Fibroblast of the conjunctiva (primary cell): ENCODE results near the gene CYB5RL.

Experiments used
- DNase-seq: peaks from one replicate; pipeline ENCODE4 v3.0.0-alpha.2; 2010; ENCODE audit warnings: low read depth

The CYB5RL gene

GRCh38 chr1:54158071-54158470 lies 41.8 kb downstream of the CYB5RL start:
- DNase-seq = no peak

DNA sequence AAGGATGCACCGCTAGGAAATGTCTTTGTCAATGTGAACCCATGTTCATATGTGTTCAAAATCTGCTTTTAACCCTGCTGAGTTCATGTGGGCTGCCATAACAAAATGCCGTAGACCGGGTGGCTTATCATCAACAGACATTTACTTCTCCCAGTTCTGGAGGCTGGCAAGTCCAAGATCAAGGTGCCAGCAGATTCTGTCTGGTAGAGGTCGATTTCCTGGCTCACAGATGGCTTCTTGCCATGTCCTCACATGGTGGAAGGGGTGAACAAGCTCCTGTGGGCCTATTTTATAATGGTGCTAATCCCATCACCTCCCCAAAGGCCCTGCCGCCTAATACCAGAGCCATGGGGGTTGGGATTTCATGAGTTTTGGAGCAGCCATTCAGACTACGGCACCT lies 42.4 kb downstream of the CYB5RL start:
- no peak for DNase-seq

- no peak for DNase-seq
These were observed 42.8 kb downstream of the CYB5RL start for GRCh38 chr1:54156986-54157385.

- no peak for DNase-seq
These were observed 43.6 kb downstream of the CYB5RL start for GRCh38 chr1:54156201-54156600.

DNA sequence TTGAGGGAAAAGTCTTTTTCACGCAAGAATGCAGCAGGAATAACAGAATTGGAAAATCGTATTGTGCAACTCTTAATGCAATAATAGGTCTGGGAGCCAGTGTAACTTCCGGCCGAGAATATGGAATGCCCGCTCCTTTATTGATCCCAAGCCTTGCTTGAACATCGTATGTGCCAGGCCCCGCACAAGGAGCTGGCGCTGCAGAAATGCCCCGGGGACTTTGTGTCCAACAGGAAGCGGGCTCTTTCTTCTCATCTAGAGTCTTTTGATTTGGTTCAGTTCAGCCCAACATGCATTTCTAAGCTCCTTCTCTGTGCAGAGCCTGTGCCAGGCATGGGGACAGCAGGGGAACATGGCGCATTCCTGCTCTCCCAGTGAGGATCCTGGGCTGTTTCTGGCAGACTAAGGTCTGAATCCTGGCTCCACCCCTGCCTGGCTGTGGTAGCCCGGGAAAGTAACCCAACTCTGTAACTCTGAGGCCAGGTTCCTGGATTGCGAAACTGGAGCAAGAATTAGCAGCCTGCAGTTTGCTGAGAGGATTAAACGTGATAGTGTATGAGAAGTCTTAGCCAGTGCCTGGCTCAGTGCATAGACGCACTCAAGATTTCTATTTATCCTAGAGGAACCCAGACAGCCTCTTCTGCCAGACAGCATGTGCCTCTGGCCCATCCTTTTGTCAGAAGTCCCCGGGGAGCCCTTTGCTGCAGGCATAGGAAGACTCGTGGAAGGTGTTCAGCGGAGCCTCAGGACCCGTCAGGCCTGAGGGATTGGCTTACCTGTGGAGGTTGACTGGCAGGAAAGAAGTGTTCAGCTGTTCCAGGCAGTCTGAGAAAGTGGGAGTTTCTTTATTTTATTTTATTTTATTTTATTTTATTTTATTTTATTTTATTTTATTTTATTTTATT lies 46.0 kb downstream of the CYB5RL start:
- DNase-seq = peak; percentile 33

DNA sequence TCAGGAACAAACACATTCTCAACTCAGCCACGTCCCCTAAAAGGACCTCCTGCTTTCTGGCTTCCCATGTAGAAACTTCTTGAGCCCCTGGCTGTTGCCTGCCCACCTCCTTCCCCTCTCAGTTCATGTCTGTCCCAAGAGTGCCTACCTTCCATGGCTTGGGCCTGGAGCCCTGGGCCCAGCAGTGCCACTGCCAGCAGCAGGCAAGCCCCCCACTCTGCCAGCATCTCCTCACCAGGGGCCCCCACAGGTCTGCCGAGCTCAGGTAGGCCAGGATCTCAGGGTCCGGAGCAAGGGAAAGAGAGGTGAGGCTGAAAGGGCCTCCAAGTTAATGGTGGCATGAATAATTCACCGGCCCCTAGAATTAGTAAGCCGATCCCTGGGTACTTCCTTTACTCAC lies 47.1 kb downstream of the CYB5RL start, which contains the start of gene CDCP2:
Gene CDCP2 (minus strand): TSS at position 305 of the 400 bp plus-strand sequence. CDS start 78 bp downstream, at position 227.
- no peak for DNase-seq

GRCh38 chr1:54151013-54151412 lies 48.8 kb downstream of the CYB5RL start:
- DNase-seq = no peak
